ENCODE results near the gene MEIKIN.
"Not testable (repeated sequence)": the region's sequence is repeated elsewhere in the genome, so short reads cannot be mapped to it uniquely, and the experiment has no call there.

Gene MEIKIN

DNA sequence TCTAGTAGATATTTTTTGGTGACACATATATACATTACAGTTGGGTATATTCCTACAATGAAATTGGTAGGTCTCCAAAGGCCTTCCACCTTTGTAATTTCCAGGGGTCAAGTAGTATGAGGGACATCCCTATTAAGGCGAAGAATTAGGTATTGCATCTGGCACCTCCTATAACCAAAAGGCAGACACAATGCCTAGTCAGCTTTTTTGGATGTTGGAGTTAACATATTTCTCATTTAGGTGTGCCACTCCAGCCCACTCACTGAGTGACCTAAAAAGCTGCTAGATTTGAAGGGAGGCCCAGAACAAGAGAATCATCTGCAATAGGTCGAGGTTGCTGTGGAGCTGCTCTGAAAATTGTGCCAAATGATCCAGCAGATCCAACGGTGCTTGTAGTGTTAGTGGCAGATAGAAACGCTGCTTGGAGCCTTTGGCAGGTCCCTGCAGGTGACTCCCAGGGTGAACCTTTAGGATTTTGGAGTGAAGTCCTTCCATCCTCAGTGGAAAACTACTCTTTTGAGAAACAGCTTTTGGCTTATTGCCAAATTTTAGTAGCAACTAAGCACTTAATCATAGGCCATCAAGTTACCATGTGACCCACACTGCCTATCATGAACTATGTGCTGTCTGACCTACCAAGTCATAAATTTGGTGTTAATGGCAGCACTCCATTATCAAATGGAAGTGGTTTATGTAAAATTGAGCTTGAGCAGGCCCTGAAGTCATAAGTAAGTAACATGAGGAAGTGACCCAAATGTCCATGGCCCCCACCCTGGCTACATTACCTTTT is 132.9 kb downstream of the MEIKIN start:
- no peak for DNase-seq (ENCODE audit: low spot score)

DNA sequence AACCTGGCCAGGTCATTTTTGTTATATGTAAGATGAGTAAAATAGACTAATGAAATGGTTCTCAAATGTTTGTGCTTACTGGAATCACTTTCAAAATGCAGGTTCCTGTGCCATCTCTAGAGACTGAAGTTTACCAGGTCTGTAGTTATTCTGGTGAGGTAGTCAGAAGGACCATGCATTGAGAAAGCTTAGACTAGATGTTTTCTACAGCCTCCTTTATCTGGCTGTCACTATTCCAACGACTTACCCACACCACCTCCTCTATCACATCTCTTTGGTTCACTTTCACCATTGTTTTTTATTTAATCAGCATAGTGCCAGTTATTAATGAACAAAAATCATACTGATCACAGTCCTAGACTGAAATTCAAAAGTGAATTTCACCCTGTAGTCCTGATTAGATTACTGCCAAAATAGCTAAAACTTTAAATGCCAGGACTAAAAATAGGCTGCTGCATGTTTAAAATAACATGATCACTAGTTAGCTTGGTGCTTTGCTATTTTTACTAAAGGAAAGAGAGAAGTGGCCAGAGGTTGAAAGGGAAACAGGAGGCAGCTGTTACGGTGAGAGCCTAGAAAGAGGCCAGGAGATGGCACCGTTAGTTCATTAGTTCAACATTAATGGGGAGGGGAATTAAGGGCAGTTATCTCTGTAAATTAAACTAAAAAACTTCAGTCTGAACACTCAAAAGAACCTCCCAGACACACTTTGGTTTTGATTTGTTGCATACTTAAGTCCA is 134.8 kb downstream of the MEIKIN start:
- DNase-seq (ENCODE audit: low spot score): no peak

DNA sequence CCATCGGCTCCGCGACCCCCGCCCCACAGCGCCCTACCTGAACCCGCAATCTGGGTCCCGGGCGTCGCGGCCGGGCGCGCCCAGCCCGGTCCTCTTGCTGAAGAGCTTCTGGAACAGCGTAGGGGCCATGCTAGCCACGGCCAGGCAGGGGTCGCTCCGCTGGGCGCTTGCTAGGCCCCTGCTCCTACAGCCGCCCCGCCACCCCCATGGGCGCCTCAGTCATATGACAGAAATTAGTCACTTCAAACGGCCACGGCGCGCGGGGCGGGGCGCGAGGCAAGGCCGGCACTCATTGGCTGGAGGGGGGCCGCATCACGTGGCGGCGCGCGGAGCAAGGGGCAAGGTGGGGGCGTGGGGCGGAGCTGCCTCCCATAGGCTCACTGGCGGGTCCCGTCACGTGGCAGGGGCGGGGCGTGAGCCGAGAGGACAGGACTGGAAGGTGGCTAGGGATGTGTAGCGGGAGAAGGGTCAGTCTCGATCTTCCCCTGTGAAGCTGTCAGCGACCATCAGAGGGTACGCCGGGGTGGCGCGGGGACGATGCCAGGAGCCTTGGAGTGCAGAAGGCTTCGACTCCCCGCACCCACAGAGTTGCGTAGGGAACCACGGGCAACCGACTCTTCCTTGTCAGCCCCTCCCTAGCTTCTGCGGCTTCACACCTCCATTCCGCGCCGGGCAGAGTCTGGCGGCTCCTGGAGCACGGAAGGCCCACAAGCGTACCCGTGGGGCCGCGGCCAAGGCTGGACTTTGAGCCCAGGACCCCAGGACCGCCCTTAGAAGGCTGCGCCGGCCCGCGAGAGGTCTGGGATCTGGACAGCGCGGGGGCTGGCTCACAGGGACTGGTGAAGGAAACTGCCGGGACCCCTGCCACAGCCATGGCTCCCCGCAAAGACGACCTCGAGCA is 148.4 kb downstream of the MEIKIN start, which contains the start of gene FNIP1:
FNIP1 (minus strand) TSS at position 225 of the 901 bp plus-strand sequence; CDS start at position 129, 96 bp downstream.
- peak; percentile 98 for DNase-seq (ENCODE audit: low spot score)

DNA sequence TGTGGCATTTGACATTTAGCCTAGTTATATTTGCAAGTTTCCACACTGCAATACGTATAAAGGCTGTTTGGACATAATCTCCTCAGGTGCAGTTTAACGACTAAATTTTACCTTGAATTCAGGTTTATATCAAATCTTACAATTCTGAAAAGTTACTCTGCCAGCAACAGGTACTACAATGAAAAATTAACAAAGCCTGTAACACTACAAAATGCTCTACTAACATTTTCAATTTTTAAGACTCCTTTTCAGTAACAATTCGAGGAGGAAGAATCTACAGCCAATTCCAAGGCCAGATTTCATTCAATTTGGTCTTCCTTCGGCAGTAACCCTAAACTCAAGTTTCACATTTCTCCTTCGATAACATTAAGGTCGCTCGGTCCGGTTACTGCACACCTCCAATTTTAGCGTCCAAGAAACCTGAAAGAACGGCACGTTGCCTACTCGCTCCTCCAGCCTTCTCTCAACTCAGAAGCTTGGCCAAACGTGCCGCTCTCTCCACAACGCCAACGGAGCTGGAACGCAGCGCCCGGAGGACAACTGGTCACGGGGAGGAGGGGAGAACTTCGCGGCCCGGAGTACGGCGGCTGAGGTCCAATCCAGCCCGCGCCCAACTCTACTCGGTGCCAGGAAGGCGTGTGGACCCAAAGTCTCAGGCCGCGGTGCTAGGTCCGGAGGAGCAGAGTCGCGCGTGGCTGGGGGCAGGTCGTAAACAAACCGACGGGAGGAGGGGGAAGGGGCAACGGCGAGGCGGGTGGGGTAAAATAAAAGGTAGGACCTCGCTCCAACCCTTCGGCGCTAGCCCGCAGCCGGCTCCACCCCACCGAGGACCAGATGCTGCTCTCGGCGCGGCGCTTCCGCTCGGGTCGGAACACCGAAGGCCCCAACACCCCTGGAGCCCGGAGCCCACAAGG is 149.3 kb downstream of the MEIKIN start:
- DNase-seq (ENCODE audit: low spot score): peak; percentile 76

DNA sequence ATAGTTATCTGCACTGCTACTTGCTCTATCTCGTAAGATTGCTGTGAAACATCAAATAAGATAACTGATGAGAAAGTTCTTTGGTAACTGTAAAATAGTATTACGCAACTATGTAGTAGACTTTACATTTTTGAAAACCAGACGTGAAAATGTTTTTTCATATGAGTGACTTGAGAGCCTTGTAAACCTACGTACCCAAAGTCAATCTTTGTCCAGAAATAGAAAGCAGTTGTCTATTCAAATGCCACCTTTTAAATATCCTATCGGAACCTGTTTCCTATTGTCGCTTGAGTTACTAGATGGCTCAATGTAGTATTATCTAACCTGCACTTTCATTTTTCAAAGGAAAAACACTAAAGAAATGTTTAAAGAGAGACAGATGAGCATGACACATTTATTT is 150.2 kb downstream of the MEIKIN start:
- peak; percentile 53 for DNase-seq (ENCODE audit: low spot score)

DNA sequence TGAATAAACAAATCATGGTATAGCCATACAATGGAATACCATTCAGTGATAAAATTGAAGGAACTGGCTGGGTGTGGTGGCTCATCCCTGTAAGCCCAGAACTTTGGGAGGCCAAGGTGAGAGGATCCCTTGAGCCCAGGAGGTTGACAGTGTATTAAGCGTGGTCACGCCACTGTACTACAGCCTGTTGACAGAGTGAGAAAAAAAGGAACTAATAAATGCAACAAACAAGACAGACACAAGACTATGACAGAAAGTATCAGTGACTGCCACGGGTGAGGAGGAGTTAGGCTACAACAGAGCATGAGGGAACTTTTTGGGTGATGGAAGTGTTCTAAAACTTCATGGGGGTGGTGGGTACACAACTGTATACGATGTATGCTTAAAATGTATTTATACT is 150.9 kb downstream of the MEIKIN start:
- peak; percentile 56 for DNase-seq (ENCODE audit: low spot score)

DNA sequence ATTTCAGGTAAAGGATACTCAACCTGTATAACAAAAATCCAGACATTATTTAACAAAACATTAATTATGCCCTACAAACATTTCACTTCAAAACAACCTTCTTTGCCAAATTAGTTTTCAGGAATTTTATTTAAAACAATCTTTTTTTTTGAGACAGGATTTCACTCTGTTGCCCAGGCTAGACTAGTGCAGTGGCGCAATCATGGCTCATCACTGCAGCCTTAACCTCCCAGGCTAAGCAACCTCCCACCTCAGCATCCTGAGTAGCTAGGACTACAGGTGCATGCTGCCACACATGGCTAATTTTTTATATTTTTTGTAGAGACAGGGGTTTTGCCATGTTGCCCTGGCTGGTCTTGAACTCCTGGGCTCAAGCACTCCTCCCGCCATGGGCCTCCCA is 152.6 kb downstream of the MEIKIN start:
- no peak for DNase-seq (ENCODE audit: low spot score)

DNA sequence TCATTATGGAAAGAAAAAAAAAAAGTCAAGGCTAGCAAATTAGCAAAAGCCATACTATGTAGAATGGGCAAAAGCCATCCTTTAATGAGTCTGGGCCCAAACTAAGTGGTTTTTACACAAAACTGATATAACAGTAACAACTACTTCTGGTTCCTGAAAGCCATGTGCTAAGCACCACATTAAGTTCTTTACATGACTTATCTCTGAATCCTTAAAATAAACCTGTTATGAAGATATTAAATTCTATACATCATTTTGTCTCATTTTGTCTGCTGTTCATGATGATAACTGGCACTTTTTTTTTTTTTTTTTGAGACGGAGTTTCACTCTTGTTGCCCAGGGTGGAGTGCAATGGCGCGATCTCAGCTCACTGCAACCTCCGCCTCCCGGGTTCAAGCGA is 153.6 kb downstream of the MEIKIN start:
- no peak for DNase-seq (ENCODE audit: low spot score)

DNA sequence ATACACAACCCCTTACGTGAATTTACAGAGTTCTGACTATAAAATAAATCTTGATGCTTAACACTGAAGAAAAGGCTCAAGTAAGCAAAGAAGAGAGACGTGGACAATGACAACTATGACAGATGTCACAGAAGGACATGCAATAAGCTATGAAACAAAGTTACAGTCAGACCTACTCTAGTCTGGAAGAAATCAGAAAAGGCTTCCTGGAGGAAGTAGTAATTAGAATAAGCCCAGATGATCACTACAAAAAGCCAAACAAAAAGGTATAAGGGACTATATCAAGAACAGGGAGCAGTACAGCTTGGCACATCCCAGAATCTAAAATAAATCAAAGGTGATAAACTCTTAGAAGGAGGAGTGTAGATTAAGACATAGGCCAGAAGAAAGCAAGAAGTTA is 154.9 kb downstream of the MEIKIN start:
- DNase-seq (ENCODE audit: low spot score): no peak

DNA sequence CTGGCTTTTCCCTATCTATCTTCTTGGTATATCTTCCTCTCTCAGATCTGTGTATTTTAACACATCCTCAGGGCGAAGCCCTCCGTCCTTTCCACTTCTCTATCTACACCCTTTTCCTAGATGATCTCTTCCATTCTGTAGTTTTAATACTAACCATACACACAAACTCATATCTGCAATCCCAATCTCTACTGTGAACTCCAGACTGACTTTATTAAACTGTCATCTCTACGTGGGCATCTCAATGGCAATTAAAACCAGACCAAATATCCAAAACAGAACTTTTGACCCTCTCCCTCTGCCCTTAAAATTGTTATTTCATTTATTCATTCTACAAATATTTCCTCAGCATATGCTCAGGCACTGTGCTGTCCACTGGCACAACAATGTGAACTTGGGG is 155.7 kb downstream of the MEIKIN start:
- no peak for DNase-seq (ENCODE audit: low spot score)

DNA sequence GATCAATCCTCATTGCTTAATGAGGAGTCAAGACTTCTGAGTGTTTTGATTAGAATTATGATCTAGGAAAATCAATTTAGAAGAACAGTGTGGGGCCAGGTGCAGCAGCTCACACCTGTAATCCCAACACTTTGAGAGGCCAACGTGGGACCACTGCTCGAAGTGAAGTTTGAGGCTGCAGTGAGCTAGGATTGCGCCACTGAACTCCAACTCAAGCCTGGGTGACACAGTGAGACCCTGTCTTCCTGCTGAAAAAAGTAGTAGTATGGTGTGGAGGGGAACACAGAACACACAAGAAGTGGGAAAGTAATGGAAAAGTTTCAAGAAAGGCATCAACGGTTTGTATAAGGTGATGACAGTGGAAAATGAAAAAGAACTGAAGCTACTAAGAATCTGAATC is 157.7 kb downstream of the MEIKIN start:
- no peak for DNase-seq (ENCODE audit: low spot score)

DNA sequence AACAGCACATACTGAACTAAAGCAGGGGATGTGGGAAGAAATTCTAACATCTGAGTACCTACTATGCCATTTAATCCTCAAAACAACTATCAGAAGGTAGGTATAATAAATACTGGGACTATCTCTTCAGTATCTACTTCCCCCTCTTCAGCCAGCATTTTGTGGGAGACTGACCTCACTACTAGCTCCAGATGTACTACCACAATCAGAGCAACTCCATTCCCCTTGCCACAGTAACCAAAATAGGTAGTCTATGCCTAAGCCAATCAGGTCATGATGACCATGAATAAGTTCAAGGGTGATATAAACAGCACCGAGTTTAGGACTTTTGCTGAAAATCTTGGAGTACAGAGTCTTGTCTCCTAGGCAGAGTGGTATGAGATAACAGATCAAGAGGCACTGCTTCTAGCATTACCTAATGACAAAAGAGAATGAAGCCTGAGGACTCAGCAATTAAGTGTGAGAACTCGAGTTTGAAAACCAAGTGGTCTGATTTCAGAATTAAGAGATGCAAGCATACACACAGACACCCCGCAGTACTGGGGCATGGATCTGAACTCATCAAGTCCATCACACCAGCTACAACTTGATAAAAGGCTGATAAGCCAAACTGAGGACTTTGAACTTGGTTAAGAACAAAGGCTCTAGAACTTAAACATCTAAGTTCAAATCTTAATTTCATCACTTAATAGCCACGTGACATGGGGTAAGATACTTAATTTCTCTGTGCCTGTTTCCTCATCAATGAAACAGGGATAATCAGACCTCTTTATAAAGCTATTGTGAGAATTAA is 158.4 kb downstream of the MEIKIN start:
- no peak for DNase-seq (ENCODE audit: low spot score)

DNA sequence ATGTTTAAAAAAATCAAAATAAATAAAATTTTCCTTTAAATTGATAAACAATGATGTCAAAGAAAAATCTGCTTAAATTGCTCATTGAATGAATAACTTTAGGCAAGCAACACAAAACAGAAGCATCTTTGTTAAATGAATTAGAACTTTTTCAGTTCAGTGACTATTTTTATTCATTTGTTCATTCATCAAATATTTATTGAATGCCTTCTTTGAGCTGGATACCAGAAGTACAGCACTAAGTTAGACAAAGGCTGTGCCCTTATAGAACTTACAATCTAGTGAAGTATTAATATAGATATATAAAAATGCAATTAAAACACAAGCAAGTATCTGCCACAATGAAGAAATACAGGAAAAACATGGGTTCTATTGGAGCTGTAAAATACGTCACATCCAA is 159.4 kb downstream of the MEIKIN start:
- DNase-seq (ENCODE audit: low spot score): no peak

DNA sequence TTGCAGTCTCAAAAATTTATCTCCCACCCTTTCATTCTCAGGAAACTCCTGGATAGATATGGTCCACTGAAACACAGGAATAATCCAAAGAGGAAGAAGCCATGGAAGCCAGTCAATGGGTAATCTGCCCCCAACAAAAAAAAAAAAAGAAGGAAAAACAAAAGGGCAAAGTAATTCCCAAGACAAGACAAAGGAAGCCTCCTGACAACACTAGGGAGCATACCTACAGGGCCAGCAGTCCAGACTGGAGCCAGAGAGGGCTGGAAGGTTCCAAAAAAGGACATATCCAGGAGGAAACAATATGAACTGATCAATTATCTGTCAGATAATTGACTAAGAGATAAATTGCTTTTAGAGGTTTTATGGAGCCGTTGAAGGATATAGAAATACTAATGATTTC is 161.6 kb downstream of the MEIKIN start:
- no peak for DNase-seq (ENCODE audit: low spot score)

DNA sequence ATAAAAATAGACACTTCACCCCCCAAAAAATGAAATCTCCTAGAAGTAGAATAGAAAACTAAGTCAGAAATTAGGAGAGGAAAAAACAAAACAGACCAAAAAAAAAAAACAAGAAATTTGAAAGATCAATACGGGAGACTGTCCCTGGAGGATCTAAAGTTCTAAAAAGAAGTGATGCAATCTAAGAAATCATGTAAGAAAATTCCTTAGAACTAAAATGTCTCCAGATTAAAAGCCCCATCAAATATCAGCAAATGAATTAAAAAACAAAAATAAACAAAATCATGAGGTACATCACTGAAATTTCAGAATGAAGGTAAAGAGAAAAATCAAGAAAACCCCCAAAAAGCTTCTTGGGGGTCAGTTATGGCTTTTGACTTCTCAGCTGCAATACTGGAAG is 162.1 kb downstream of the MEIKIN start:
- DNase-seq (ENCODE audit: low spot score): no peak

DNA sequence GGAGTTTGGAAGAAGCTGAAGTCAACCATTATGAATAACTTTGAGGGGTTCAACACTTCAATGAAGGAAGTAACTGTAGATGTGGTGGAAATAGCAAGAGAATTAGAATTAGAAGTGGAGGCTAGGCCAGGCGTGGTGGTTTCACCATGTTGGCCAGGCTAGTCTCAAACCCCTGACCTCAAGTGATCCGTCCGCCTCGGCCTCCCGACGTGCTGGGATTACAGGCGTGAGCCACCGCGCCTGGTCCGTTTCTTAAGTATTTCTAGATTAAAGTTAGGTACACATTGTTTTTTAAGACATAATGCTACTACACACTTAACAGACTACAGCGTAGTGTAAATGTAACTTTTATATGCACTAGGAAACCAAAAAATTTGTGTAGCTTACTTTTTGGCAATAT is 162.7 kb downstream of the MEIKIN start:
- DNase-seq (ENCODE audit: low spot score): no peak

DNA sequence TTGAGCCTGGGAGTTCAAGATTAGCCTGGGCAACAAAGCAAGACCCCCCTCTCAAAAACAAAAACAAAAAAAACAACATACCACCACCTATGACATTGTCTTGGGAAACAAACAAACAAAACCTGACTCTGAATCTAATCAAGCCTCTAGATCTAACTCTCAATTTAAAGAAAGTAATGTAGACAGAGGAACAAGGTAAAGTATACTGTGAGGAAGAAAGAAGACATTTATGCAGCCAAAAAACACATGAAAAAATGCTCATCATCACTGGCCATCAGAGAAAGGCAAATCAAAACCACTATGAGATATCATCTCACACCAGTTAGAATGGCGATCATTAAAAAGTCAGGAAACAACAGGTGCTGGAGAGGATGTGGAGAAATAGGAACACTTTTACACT is 167.3 kb downstream of the MEIKIN start:
- not testable (repeated sequence) for DNase-seq (ENCODE audit: low spot score)

DNA sequence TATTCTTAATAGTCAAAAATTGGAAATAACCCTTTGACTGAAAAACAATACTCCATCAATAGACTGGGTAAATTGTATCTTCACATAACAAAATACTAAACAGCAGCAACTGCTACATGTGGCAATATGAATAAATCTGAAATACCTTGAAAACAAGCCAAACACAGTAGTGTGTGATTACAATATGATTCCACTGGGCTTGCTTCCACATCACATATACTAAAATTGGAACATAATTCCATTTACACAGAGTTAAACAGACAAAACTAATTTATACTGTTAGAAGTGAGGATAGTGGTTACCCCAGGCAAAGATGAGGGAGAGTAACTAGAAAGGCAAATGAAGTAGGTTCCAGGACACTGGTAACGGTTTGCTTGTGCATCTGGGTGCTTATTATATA is 169.0 kb downstream of the MEIKIN start:
- no peak for DNase-seq (ENCODE audit: low spot score)

DNA sequence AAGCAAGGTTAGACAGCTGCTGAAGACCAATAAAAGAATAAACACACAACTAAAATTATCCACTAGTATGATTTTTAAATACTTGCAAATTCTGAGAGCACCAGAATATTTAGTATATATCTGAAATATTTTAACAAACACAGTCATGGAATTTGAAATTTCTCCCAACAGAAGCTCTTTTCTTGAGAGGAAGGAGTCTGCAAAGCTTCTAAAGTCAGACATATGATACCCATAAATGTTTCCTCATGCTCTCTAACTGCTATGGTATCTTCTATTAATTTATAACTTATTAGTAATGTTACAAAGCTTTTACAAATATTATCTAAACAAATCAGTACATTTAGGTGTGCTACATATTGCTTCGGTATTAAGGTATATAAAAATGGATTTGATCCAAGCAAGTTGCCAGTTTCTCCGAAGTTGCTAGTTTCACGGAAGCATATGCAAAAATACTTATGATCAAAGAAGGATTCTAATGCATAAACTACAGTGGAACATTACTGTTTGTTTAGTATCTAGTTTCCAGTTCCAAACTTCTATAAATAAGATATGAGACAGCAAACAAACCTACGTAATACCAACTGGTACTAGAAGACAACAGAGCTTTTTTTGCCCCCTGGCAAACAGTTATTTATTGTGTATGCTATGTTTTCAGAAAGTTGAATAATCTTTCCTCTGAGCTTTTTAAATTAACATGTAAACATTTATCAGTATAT is 170.7 kb downstream of the MEIKIN start:
- no peak for DNase-seq (ENCODE audit: low spot score)

DNA sequence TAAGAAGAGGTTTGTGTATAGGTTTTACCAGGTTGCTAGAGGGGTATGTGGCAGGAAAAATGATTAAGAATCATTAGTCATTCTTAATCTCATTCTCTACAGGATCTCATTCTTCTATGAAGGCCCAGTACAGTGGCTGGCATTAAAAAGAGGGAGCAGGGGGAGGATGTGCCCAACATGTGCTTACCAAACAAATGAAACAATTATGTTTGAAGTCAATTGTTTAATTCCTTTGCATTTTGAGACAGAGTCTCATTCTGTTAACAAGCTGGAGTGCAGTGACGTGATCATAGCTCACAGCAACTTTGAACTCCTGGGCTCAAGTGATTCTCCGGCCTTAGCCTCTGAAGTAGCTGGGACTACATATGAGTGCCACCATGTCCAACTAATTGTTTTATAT is 171.7 kb downstream of the MEIKIN start:
- DNase-seq (ENCODE audit: low spot score): no peak

Data from hematopoietic multipotent progenitor cell treated with erythropoietin and hydrocortisone succinate and interleukin-3 and kit ligand, for 17 days (in vitro differentiated cells).